Measurements from ENCODE around the gene POGZ. TPM values are rescaled to one million over a fixed set of nuclear protein-coding genes. Genes with fewer than 3 reads are reported as not detected.

The POGZ gene
- total RNA-seq, 1 donor from 2014 or later = 135 TPM

DNA sequence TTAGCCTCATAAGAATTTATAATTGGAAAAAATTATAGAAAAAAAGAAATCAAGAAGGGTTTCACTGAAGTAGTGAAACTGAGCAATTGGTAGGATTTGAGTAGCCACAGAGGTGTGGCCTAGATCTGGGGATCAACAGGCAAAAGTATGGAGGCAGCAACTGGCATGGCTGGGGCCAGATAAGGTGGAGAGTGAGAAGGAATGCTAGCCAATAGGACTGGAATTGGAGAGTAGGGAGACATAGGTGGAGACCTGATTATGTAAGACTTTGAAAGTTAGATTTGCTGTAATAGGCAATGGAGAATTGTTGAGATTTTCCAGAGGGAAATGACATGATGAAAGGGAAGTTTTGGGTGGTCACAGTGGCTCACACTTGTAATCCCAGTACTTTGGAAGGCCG lies 27.3 kb upstream of the POGZ start:
- no peak overlapping the region for H3K27ac Mint-ChIP-seq
- no peak overlapping the region for H3K4me3 Mint-ChIP-seq
- intact Hi-C loops (cut with micrococcal nuclease) = no loop called here
- CTCF ChIA-PET = no interaction called here
- H3K4me1 Mint-ChIP-seq = no peaks in the 10 kb centered on the region
- TF ChIP-seq CTCF (IDR thresholded peaks at IDR 0.05) = no peak
- no peak for DNase-seq
- H3K36me3 Mint-ChIP-seq (ENCODE audit: low read depth) = no peaks in the 10 kb centered on the region
- no peaks in the 10 kb centered on the region for H3K27me3 Mint-ChIP-seq
- H3K9me3 Mint-ChIP-seq = no peaks in the 10 kb centered on the region
- POLR2A ChIA-PET = no interaction called here
- no peak for ATAC-seq (ENCODE audit: low read depth)

GRCh38 chr1:151485685-151486255 lies 26.5 kb upstream of the POGZ start:
- Mint-ChIP-seq H3K9me3 (no peaks in the 10 kb centered on the region), H3K27ac (no peak overlapping the region), H3K36me3 (ENCODE audit: low read depth) (no peaks in the 10 kb centered on the region), H3K4me3 (no peak overlapping the region), H3K27me3 (no peaks in the 10 kb centered on the region), H3K4me1 (no peaks in the 10 kb centered on the region)
- ATAC-seq (ENCODE audit: low read depth) (no peak), DNase-seq (no peak)
- POLR2A ChIA-PET = no interaction called here
- CTCF ChIA-PET = no interaction called here
- intact Hi-C loops (cut with micrococcal nuclease) = no loop called here
- TF ChIP-seq CTCF (IDR thresholded peaks at IDR 0.05) = no peak

- Mint-ChIP-seq H3K27ac (no peak overlapping the region), H3K27me3 (no peaks in the 10 kb centered on the region), H3K36me3 (ENCODE audit: low read depth) (no peaks in the 10 kb centered on the region), H3K4me3 (no peak overlapping the region), H3K4me1 (no peaks in the 10 kb centered on the region), H3K9me3 (no peaks in the 10 kb centered on the region)
- ATAC-seq (ENCODE audit: low read depth) (no peak), DNase-seq (no peak)
- POLR2A ChIA-PET = interaction anchor here (0.6 kb wide), 1 partner anchor 27 kb away, joined by 9 read pairs; no protein-coding TSS in a partner anchor
- TF ChIP-seq CTCF (IDR thresholded peaks at IDR 0.05) = no peak
- intact Hi-C loops (cut with micrococcal nuclease) = no loop called here
- CTCF ChIA-PET = no interaction called here
Measured at GRCh38 chr1:151482017-151482416, 22.7 kb upstream of the POGZ start.

- no peak for DNase-seq
- Mint-ChIP-seq H3K27me3 (no peaks in the 10 kb centered on the region), H3K9me3 (no peaks in the 10 kb centered on the region), H3K27ac (no peak overlapping the region), H3K36me3 (ENCODE audit: low read depth) (no peaks in the 10 kb centered on the region), H3K4me3 (no peak overlapping the region), H3K4me1 (no peaks in the 10 kb centered on the region)
- TF ChIP-seq CTCF (IDR thresholded peaks at IDR 0.05) = no peak
- intact Hi-C loops (cut with micrococcal nuclease) = no loop called here
- ChIA-PET CTCF (no interaction called here), POLR2A (no interaction called here)
- no peak for ATAC-seq (ENCODE audit: low read depth)
Measured at GRCh38 chr1:151479462-151479861, 20.2 kb upstream of the POGZ start.

GRCh38 chr1:151478923-151479322 lies 19.6 kb upstream of the POGZ start:
- no peak for TF ChIP-seq CTCF (IDR thresholded peaks at IDR 0.05)
- Mint-ChIP-seq H3K9me3 (no peaks in the 10 kb centered on the region), H3K4me3 (no peak overlapping the region), H3K27ac (no peak overlapping the region), H3K27me3 (no peaks in the 10 kb centered on the region), H3K4me1 (no peaks in the 10 kb centered on the region), H3K36me3 (ENCODE audit: low read depth) (no peaks in the 10 kb centered on the region)
- no peak for ATAC-seq (ENCODE audit: low read depth)
- ChIA-PET POLR2A (no interaction called here), CTCF (no interaction called here)
- intact Hi-C loops (cut with micrococcal nuclease) = no loop called here
- DNase-seq = no peak
